Stimulated activated CD8-positive, alpha-beta memory T cell treated with anti-CD3 and anti-CD28 coated beads, Interleukin-4, amount 100 ng/mL, for 48 hours (primary cell): ENCODE measurements around the gene IL12RB1.
"Not testable (repeated sequence)": the region's sequence is repeated elsewhere in the genome, so short reads cannot be mapped to it uniquely, and the experiment has no call there.

ENCODE experiments used
- DNase-seq: peaks from one replicate; pipeline ENCODE4 v3.0.0-alpha.2; 2020

The IL12RB1 gene

DNA sequence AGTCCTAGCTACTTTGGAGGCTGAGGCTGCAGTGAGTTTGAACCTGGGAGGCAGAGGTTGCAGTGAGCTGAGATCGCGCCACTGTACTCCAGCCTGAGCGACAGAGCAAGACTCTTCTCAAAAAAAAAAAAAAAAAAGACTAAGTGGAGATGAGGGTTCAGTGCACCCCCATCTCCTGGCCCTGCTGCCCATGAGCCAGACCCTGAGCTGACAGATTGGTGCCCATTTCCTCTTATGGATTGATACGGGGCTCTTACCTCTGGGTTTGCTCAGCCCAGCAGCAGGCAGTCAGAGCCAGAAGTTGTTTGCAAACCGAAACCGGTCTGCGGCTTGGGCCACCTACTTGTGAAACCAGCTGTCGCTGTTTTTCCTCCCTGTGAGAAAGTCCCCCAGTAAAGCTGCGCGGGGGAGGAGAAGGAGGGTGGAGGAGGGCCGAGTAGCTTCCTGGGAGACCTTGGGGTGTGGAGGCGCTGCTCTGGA, 41.9 kb downstream of the IL12RB1 start:
- DNase-seq: peak; percentile 93

DNA sequence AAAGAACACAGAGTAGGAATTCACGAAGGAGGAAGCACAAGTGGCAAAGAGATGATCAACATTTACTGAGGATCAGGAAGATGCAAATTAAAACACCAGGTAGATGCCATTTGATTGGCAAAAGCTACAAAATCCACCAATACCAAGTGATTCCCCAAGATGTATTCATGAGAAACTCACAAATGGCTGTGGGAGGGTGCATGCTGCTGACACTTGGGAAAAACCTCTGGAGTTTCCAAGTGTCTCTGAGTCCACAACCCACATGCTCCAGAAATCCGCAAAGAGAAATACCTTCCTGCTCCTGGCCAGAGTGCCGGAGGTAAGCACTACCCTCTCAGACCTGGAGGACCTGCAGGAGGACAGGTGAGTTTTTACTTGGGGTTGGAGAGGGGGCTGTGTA, 43.1 kb downstream of the IL12RB1 start:
- no peak for DNase-seq

DNA sequence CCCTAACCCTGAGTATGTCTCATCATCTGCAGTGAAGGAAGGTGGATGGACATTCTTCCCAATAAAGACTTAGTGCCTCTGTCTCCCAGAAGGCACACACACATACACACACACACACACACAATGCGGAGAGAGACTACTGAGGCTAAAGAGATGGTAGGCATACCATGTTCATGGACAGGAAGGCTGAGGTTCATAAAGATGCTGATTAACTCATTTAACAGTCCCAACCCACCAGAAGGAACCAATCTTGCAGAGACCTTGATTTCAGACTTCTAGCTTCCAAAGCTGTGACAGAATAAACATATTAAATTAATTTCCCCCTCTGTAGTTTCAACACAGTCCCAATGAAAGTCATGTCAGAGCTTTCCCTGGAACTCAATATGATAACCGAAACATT, 45.7 kb downstream of the IL12RB1 start:
- no peak for DNase-seq

DNA sequence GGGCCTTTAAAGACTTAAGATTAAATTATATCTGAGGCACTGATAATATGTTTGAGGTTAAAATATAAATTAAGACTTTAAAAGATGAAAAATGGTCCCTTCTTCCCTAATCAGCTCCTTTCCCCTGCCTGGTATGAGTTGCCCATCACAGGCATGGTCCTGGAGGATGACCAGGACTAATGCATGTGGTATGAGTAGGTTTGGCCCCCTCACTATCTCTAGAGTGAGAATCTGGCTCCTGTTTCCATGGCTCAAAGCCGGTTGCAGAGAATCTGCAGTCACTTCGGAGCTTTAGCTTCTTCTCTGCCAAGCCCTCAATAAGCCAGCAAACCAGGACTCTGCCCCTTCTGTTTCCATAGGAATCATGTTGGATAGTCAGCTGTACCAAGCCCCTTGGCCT, 54.6 kb downstream of the IL12RB1 start:
- DNase-seq: not testable (repeated sequence)

DNA sequence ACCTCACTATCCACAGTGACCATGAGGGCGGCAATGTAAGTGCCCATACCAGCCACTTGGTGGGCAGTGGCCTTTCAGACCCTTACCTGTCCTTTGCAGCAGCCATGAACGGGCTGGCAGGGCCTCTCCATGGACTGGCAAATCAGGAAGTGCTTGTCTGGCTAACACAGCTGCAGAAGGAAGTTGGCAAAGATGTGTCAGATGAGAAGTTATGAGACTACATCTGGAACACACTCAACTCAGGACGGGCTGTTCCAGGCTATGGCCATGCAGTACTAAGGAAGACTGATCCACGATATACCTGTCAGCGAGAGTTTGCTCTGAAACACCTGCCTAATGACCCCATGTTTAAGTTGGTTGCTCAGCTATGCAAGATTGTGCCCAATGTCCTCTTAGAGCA, 55.3 kb downstream of the IL12RB1 start:
- not testable (repeated sequence) for DNase-seq

DNA sequence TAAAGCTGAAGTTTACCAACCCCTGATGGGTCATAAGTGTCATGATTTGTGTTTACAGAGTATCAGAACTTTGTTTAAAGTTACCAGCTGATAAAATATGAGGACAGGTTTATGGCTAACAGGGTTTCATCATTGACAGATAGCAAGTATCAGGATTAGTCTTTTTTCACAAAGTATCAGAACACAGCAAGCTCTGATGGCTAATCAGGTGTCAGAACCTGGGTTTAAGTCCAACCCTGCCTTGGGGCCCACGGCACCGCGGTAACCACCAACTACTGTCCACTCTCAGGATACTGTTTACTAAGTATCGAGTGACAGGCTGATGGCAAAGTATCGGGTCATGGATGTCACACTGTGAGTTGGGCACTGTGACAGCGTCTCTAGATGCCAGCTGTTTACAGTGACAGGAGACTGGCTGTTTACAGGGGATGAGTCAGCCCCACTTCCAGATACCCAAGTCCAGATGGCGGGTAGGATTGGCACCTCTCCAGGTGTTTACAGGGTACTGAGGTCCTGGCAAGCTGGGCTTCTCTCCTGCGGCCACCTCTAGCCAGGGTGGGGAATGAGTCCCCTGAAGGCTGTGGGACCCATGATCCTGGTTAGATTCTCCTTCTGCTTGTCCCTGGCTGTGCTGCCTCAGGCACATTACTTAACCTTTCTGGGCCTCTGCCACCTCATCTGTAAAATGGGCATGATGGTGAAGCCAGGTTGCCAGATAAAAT, 57.0 kb downstream of the IL12RB1 start:
- DNase-seq: no peak

DNA sequence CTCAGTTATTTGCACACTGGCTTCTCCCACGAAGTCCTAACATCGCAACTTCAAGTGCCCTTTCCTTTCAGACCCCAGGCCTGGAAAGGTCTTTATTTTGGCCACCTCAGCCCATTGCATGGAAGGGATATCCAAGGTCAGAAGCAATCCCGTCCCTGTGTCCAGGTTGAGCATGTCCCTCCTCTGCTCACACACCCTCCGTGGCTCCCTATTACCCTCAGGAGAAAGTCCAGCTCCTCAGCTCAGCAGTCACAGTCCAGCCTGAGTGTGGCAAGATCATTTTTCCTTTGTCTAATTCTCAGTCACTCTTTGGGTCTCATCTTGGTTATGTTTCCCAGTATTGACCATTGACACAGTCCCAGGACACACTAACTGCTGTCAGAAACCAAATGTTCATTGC, 59.6 kb downstream of the IL12RB1 start:
- DNase-seq: no peak

DNA sequence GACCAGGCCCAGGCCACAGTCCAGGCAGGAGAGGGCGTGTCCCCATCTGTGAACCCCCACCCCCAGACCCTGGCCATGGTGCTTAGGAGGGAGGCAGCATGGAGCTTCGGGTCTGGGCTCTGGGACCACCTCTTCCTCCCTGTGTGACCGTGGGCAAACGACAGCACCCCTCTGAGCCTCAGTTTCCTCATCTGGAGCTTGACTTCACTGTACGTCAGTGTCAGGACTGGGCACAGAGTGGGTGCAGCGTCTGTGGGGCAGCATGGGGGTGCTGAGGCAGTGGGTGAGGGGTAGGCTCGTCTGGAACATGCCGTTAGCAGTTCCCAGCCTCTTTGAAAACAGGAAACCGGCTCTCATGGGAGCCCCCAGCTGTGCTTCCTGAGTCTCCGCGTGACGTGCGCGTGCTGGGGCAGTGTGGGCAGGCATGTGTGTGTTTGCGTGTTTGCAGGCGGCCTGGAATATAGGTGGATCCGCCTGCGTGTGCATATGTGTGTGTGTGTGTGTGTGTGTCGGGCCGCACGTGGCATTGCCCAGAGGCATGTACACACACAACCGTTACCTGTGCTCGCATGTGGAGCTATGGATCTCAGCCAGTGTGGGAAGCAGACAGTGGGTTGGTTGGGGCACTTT, 63.0 kb downstream of the IL12RB1 start:
- peak; percentile 58 for DNase-seq

DNA sequence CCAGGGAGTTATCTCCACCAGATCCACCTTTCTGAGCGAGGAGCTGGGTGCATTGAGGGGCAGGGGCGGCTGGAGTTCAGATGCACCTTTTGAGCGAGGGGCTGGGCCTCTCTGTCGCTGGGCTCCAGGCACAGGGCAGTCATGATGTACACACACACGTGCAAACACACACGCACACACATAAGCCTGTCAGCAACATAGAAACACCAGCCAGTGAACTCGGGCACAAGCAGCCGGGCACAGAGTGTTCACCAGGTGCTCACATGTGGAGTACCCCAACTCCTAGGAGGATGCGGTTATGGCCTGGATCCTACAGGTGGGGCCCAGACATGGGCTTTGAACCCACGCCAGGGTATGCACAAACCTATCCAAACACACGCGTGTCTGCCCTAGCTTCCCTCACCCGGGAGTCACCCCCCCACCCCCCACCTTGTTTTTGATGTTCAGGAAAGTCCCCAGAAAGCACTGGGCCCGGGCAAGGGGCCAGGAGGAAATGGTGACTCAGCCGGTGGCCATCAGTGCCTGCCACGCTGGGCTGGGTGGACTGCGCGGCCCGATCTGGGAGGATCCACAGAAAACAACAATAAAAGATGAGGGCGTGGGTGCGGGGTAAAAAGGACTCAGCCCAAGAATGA, 65.5 kb downstream of the IL12RB1 start:
- DNase-seq: peak; percentile 66

DNA sequence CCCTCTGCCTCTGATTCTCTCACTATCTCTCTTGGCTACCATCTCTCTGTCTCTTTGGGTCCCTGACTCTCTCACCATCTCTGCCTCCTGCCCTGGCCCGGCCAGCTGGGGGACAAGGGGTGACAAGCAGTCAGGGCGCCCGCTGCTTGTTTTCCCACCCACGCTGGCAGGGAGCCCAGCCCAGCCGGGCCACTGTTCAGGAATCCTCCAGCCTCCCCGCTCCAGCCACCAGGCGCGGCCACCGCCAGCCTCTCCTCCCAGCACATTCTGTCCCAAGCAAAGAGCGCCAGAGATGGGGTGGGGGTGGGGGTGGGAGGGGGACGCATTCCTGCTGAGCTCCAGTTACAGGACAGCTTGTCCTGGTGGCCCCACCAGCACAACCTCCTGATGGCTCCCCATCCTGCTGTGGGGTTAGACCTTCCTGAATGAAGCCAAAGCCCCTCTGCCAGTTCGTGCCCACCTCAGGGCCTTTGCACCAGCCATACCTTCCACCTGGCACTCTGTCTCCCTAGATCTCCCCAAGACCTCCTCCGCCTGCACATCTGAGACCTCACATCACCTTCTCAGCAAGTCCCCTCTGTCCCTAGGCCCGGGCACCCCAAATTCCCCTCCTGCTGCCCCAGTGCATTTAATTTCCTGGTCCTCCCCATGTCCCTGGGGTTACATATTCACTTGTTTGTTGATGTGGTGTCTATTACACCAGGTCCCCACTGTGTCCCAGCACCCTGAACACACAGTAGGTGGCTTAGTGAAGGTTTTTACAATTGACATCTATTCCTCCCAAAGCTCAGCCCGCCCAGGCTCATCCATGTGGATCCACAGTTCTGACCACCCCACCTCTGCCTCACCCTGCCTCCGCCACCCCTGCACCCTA, 66.3 kb downstream of the IL12RB1 start:
- DNase-seq: no peak

DNA sequence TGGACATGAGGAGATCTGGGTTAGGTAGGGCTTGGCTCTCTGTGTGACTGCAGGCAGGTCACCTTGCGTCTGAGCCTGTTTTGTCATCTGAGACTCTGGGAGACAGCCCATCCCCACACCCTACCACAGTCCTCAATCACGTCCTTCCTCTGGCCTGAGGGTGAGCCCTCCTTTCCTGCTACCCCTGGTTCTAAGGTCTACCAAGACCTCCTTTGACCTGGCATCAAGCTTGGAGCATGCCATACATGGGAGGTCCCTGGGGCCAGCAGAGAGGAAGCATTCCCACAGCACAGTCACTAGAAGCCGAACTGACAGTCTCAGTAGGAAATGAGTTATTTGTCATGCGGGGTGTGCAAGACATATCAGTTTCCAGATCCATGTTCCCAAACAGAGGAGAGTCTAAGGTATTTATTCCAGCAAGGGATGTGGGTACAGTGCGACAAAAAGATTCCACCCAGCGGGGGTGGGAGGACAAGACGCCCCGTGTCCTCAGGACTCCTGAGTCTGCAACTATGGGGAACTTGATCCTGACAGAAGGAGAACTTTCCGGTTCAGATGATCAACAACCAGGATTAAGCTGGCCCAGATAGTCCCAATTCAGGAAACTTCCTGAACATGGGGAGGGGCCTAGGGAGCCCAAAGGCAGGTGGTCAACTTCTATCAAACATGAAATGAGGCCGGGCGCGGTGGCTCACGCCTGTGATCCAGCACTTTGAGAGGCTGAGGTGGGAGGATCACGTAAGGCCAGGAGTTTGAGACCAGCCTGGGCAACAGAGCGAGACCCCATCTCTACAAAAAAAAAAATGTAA, 69.3 kb downstream of the IL12RB1 start:
- no peak for DNase-seq

DNA sequence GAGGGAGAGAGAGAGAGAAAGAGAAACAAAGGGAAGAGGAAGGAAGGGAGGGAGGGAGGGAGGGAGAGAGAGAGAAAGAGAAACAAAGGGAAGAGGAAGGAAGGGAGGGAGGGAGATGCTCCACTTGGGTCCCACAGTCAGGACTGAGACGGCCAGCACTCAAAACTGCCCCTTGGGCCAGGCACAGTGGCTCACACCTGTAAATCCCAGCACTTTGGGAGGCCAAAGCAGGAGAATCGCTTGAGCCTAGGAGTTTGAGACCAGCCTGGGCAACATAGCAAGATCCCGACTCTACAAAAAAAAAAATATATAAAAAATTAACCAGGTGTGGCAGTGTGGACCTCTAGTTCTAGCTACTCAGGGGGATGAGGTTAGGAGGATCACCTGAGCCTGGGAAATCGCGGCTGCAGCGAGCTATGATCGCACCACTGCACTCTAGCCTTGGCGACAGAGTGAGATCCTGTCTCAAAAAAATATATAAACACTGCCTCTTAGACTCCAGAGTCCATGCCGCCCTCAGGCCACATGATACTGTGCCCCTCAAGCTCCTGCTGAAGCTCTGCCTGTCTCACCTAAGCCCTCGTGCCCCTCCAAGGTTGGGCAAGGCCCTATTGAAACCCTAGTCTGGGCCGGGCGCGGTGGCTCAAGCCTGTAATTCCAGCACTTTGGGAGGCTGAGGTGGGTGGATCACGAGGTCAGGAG, 70.4 kb downstream of the IL12RB1 start:
- no peak for DNase-seq

DNA sequence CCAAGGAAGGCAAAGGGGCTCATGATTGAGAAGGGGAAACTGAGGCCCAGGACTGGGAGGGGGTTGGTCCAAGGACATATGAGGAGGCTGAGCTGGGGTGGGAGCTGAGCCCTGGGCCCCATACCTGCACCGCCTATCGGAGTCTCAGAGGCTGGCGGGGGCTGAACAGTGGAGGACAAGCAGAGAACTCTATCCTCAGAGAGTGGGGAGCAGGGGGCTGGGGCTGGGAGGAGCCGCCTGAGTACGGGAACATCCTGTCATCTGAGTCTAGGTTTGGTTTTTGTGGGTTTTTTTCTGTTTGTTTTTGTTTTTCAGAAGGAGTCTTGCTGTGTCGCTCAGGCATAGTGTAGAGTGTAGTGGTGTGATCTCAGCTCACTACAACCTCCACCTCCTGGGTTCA, 72.5 kb downstream of the IL12RB1 start:
- DNase-seq: no peak

DNA sequence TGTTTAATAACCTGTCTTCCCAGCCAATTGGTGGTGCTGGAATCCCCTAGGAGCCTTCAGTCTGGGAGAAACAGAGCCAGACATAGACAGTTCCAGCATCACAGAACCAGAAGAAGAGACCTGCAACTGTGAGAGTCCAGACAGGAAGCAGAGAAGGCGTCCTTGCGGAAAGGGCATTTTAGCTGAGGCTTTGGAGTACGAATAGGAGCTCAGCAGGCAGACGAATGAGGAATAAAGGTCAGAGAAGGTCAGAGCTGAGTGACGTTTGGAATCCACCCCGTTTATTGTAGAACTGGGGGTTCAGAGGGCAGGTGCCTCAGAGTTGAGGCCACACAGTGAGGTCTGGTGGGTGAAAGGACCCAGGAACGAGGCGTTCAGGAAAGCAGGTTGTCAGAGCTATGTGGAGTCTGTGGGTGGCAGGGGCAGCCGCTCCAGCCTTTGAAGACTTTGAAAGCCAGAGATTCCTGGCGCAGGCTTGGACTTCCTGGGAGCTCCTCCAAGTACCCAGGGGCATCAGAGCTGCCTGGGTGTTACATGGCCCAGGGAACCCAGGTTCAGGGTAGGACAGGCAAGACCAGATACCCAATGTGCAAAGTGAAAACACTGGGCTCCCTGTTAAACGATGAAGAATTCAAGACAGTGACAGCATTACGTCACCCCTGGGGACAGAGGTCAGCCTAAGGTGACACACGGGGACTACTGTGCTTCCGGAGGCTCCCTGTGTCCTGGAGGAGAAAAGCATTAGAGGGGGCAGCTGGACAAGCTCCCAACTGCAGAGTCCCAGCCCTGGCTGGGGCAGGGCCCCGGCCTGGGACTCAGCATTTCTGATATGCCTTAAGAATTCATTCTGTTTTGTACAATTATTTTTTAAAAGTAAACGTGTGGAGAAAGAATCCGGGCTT, 73.3 kb downstream of the IL12RB1 start:
- no peak for DNase-seq

DNA sequence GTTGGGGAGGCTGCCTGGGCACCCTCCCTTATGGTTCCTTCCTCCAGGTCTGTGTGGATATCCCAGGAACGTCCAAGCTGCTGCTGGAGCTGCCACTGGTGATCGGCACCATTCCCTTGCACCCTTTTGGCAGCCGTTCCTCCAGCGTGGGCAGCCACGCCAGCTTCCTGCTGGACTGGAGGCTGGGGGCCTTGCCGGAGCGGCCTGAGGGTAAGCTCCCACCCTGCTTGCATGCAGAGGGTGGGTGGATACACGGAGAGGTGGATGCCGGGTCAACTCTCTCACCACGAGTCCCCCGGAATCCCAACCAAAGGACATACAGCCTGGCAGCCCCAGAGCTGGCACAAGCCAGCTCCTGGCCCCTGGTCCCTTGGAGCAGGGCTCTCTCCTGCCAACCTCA, 76.6 kb downstream of the IL12RB1 start:
- no peak for DNase-seq

DNA sequence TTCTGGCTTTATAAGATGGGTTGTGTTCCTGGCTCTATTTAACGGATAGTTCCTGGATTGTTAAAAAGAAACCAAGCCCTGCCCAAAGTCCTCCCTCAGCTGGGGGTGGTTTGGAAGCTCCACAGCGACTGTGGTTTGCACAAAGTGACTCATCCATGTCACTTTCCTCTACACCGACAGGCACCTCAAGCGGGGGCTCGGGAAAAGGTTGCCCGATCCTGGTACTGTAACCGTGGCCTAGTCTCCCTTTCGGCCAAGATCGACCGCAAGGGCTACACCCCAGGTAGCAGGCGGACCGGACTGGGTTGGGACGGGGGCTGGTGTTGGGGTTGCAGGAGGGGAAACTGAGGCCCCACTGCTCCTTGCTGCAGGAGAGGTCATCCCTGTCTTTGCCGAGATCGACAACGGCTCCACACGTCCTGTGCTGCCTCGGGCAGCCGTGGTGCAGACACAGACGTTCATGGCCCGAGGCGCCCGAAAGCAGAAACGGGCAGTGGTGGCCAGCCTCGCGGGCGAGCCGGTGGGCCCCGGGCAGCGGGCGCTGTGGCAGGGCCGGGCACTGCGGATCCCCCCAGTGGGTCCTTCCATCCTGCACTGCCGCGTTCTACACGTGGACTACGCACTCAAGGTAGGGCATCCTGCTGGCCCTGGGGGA, 77.2 kb downstream of the IL12RB1 start:
- peak; percentile 48 for DNase-seq
